NT2/D1 (cell line): ENCODE results near the gene KIAA1586.

Experiments used
- YY1 ChIP-seq: IDR thresholded peaks from 2 replicates; pipeline ENCODE4 v1.6.1; 2011; ENCODE audit not compliant: insufficient read length, insufficient read depth
- ZNF274 ChIP-seq: IDR thresholded peaks from 2 replicates; pipeline ENCODE4 v1.6.1; 2011; ENCODE audit warnings: mild to moderate bottlenecking, low read depth, low read length

GRCh38 chr6:57019434-57019833, 27.1 kb upstream of the KIAA1586 start:
- TF ChIP-seq ZNF274 (no peak), YY1 (no peak)
